ENCODE data around the gene BNIP5. TPM values are rescaled to one million over a fixed set of nuclear protein-coding genes. Genes with fewer than 3 reads are reported as not detected.

Gene BNIP5
- total RNA-seq, 8 experiments from 2014 or later: 0.05 to 0.45 (median 0.14) TPM; not detected in 3

- ATAC-seq (replicated peaks in 6 of 8): no peak
- in situ Hi-C loops (cut with MboI; ENCODE audit: low pct_unique_long_range_greater_than_20kb in 2 of 9, low sequenced_read_pairs in 9 of 9, unreplicated experiment in 9 of 9): no loop called here
- H3K4me1 ChIP-seq (replicated peaks in 1 of 2): no peaks in the 10 kb centered on the region
- H3K27ac ChIP-seq: no peak overlapping the region
- WGBS, 10 experiments: 53 to 100% (median 84%) methylated on average over 4 to 13 of the region's 13 CpGs; no CpG with 5 or more reads in 1 of the 10 experiments
- H3K4me3 ChIP-seq: no peak overlapping the region
These were observed 59.8 kb downstream of the BNIP5 start for GRCh38 chr6:36276581-36277536.

GRCh38 chr6:36273802-36274514, 62.7 kb downstream of the BNIP5 start:
- WGBS, 10 experiments: 49 to 89% (median 64%) methylated on average over 4 to 14 of the region's 15 CpGs
- H3K4me1 ChIP-seq (replicated peaks in 1 of 2): no peaks in the 10 kb centered on the region
- in situ Hi-C loops (cut with MboI; ENCODE audit: low pct_unique_long_range_greater_than_20kb in 2 of 9, low sequenced_read_pairs in 9 of 9, unreplicated experiment in 9 of 9): no loop called here
- H3K27ac ChIP-seq: no peak overlapping the region
- H3K4me3 ChIP-seq: no peak overlapping the region
- no peak for ATAC-seq (replicated peaks in 6 of 8)

GRCh38 chr6:36273067-36273466, 63.6 kb downstream of the BNIP5 start:
- no peak for ATAC-seq (replicated peaks in 6 of 8)
- WGBS, 10 experiments: 48 to 100% (median 94%) methylated on average over 1 to 5 of the region's 5 CpGs; no CpG with 5 or more reads in 3 of the 10 experiments
- no peak overlapping the region for H3K27ac ChIP-seq
- no peaks in the 10 kb centered on the region for H3K4me1 ChIP-seq (replicated peaks in 1 of 2)
- no peak overlapping the region for H3K4me3 ChIP-seq
- in situ Hi-C loops (cut with MboI; ENCODE audit: low pct_unique_long_range_greater_than_20kb in 2 of 9, low sequenced_read_pairs in 9 of 9, unreplicated experiment in 9 of 9): no loop called here

- in situ Hi-C loops (cut with MboI; ENCODE audit: low pct_unique_long_range_greater_than_20kb in 2 of 9, low sequenced_read_pairs in 9 of 9, unreplicated experiment in 9 of 9): no loop called here
- 50 to 100% (median 70%) methylated on average over 1 to 7 of the region's 8 CpGs; no CpG with 5 or more reads in 3 of the 10 experiments for WGBS, 10 experiments
- no peaks in the 10 kb centered on the region for H3K4me1 ChIP-seq (replicated peaks in 1 of 2)
- no peak overlapping the region for H3K27ac ChIP-seq
- H3K4me3 ChIP-seq: no peak overlapping the region
- ATAC-seq (replicated peaks in 6 of 8): no peak
These were observed 64.5 kb downstream of the BNIP5 start for GRCh38 chr6:36272234-36272633.

GRCh38 chr6:36269834-36270705, 66.6 kb downstream of the BNIP5 start, which contains the start of gene PNPLA1:
Gene PNPLA1, plus strand, starts transcription at chr6:36270060. Its CDS starts 400 bp downstream, at chr6:36270460.
- H3K27ac ChIP-seq: no peak within 1 kb of the TSS
- WGBS, 10 experiments: 40 to 100% (median 73%) methylated on average over 1 to 17 of the region's 32 CpGs; no CpG with 5 or more reads in 1 of the 10 experiments
- peak in 2 of 8 experiments; percentile 23 to 27 for ATAC-seq (replicated peaks in 6 of 8)
- no peaks in the 10 kb centered on the region for H3K4me1 ChIP-seq (replicated peaks in 1 of 2)
- H3K4me3 ChIP-seq: no peak within 1 kb of the TSS
- in situ Hi-C loops (cut with MboI; ENCODE audit: low pct_unique_long_range_greater_than_20kb in 2 of 9, low sequenced_read_pairs in 9 of 9, unreplicated experiment in 9 of 9): no loop called here

GRCh38 chr6:36268478-36269275, 68.0 kb downstream of the BNIP5 start:
- Histone ChIP-seq H3K4me3 (no peak overlapping the region), H3K4me1 (replicated peaks in 1 of 2) (no peaks in the 10 kb centered on the region), H3K27ac (no peak overlapping the region)
- in situ Hi-C loops (cut with MboI; ENCODE audit: low pct_unique_long_range_greater_than_20kb in 2 of 9, low sequenced_read_pairs in 9 of 9, unreplicated experiment in 9 of 9): no loop called here
- peak in 3 of 8 experiments; percentile 58 to 78 (median 76) for ATAC-seq (replicated peaks in 6 of 8)
- WGBS, 10 experiments: 0 to 93% (median 80%) methylated on average over 1 to 8 of the region's 12 CpGs; no CpG with 5 or more reads in 3 of the 10 experiments

- peaks cover 0 to 3% of the 10 kb centered on the region in 2 donors for H3K4me1 ChIP-seq (replicated peaks in 1 of 2)
- peak in 3 of 8 experiments; percentile 13 to 73 (median 60) for ATAC-seq (replicated peaks in 6 of 8)
- H3K27ac ChIP-seq: no peak overlapping the region
- H3K4me3 ChIP-seq: no peak overlapping the region
- 77 to 100% (median 100%) methylated on average over 1 to 4 of the region's 4 CpGs; no CpG with 5 or more reads in 5 of the 10 experiments for WGBS, 10 experiments
- in situ Hi-C loops (cut with MboI; ENCODE audit: low pct_unique_long_range_greater_than_20kb in 2 of 9, low sequenced_read_pairs in 9 of 9, unreplicated experiment in 9 of 9): no loop called here
These were observed 68.8 kb downstream of the BNIP5 start for GRCh38 chr6:36267731-36268477.

GRCh38 chr6:36266913-36267644, 69.6 kb downstream of the BNIP5 start:
- ATAC-seq (replicated peaks in 6 of 8): no peak
- 64 to 90% (median 87%) methylated on average over 2 to 10 of the region's 13 CpGs; no CpG with 5 or more reads in 4 of the 10 experiments for WGBS, 10 experiments
- Histone ChIP-seq H3K4me3 (no peak overlapping the region), H3K27ac (no peak overlapping the region), H3K4me1 (replicated peaks in 1 of 2) (peaks cover 4 to 11% of the 10 kb centered on the region in 2 donors)
- in situ Hi-C loops (cut with MboI; ENCODE audit: low pct_unique_long_range_greater_than_20kb in 2 of 9, low sequenced_read_pairs in 9 of 9, unreplicated experiment in 9 of 9): no loop called here

All from motor neuron (in vitro differentiated cells).